WERI-Rb-1 (cell line): ENCODE data around the gene PRSS12.

Experiments used
- DNase-seq: peaks from one replicate; pipeline ENCODE4 v3.0.0-alpha.2; 2020
- H3K27ac ChIP-seq: fragments of 250-450 bp; sonication (Bioruptor Pico); 2 replicates; pipeline ENCODE4 v1.5.1; 2020; ENCODE audit warnings: mild to moderate bottlenecking, moderate library complexity
- H3K27me3 ChIP-seq: fragments of 250-450 bp; sonication (Bioruptor Pico); 2 replicates; pipeline ENCODE4 v1.5.1; 2021; ENCODE audit warnings: mild to moderate bottlenecking, low read depth, moderate library complexity; ENCODE audit not compliant: insufficient read depth, severe bottlenecking
- H3K36me3 ChIP-seq: fragments of 250-450 bp; sonication (Bioruptor Pico); 2 replicates; pipeline ENCODE4 v1.5.1; 2020; ENCODE audit warnings: mild to moderate bottlenecking, moderate library complexity
- H3K4me3 ChIP-seq: 2 replicates; pipeline ENCODE4 v1.5.1; 2011; ENCODE audit warnings: low read depth, mild to moderate bottlenecking, control low read depth, low read length
- H3K9me3 ChIP-seq: fragments of 250-450 bp; sonication (Bioruptor Pico); 2 replicates; pipeline ENCODE4 v1.5.1; 2021; ENCODE audit warnings: mild to moderate bottlenecking, moderate library complexity; ENCODE audit not compliant: severe bottlenecking
- TF ChIP-seq, protein P1 (sequence below): IDR thresholded peaks from 2 replicates; pipeline ENCODE4 v1.5.1; 2011; ENCODE audit warnings: low read depth, mild to moderate bottlenecking, control low read depth, inconsistent platforms, low read length

The PRSS12 gene

DNA sequence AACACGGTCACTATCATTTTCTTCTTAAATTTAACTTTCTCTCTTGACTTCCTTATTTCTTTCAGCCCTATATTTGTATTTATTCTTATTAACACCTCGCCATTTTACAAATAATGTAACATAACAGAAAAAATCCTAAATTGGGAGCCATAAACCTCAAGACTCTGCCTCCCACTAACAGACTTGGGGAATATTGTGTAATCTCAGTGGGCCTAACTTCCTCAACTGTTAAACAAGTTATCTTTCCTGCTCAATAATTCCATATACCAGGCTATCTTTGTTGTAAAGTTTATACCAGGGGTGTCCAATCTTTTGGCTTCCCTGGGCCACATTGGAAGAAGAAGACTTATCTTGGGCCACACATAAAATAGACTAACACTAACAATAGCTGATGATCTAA, 26.2 kb downstream of the PRSS12 start:
- Histone ChIP-seq H3K9me3 (no peaks in the 10 kb centered on the region), H3K36me3 (peaks cover 42% of the 10 kb centered on the region), H3K27ac (no peak overlapping the region), H3K27me3 (no peaks in the 10 kb centered on the region), H3K4me3 (no peak overlapping the region)
- TF ChIP-seq, protein P1, sequence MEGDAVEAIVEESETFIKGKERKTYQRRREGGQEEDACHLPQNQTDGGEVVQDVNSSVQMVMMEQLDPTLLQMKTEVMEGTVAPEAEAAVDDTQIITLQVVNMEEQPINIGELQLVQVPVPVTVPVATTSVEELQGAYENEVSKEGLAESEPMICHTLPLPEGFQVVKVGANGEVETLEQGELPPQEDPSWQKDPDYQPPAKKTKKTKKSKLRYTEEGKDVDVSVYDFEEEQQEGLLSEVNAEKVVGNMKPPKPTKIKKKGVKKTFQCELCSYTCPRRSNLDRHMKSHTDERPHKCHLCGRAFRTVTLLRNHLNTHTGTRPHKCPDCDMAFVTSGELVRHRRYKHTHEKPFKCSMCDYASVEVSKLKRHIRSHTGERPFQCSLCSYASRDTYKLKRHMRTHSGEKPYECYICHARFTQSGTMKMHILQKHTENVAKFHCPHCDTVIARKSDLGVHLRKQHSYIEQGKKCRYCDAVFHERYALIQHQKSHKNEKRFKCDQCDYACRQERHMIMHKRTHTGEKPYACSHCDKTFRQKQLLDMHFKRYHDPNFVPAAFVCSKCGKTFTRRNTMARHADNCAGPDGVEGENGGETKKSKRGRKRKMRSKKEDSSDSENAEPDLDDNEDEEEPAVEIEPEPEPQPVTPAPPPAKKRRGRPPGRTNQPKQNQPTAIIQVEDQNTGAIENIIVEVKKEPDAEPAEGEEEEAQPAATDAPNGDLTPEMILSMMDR: no peak
- no peak for DNase-seq

DNA sequence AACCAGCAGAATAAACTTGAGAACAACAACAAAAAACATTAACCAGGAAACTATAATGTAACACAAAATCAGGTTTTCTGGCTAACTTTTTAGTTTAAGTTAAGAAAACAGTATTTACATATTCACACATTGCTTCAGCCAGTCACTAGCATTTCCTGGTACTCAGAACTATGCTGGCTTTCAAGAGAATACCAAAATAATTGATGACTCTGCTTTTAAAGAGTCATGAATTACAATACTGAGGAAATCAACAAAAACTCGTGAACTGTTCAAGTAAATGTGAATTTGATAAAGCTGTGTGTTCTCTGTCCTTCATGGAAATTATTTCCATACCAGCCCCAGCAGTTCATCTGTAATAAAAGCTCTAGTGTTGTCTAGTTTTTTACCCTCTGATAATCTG, 27.4 kb downstream of the PRSS12 start:
- DNase-seq: no peak
- peaks cover 42% of the 10 kb centered on the region for H3K36me3 ChIP-seq
- no peak overlapping the region for H3K27ac ChIP-seq
- no peak overlapping the region for H3K4me3 ChIP-seq
- H3K9me3 ChIP-seq: no peaks in the 10 kb centered on the region
- TF ChIP-seq, protein P1: no peak
- no peaks in the 10 kb centered on the region for H3K27me3 ChIP-seq

DNA sequence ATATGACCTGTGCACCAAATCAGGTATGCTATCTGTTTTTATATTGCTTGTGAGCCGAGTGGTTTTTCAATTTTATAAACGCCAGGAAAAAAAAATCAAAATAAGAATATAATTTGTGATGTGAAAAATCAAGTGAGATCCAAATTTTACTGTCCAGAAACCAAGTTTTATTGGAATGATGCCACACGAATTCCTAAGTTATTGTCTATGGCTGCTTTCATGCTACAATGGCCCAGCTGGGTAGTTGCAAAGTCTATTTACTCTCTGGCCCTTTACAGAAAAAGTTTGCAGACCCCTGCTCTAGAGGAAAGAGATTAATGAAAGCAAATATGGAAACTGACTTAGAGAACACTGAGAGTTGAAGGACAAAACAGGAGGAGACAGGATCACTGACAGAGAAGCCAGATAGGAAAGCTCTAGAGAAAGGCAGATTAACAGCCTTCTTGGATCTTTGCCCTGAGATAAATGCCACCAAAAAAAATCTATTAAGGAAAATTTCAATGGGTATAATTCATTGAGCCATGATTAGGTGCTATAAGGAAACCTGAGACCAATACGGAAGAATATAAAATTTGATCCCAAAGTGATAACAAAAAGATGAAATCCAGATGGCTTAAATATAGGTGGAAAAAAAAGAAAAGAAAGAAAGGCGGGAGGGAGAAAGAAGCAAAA, 29.8 kb downstream of the PRSS12 start:
- no peak for DNase-seq
- H3K27ac ChIP-seq: no peak overlapping the region
- H3K27me3 ChIP-seq: no peaks in the 10 kb centered on the region
- TF ChIP-seq, protein P1: no peak
- no peak overlapping the region for H3K4me3 ChIP-seq
- no peaks in the 10 kb centered on the region for H3K9me3 ChIP-seq
- peaks cover 42% of the 10 kb centered on the region for H3K36me3 ChIP-seq

DNA sequence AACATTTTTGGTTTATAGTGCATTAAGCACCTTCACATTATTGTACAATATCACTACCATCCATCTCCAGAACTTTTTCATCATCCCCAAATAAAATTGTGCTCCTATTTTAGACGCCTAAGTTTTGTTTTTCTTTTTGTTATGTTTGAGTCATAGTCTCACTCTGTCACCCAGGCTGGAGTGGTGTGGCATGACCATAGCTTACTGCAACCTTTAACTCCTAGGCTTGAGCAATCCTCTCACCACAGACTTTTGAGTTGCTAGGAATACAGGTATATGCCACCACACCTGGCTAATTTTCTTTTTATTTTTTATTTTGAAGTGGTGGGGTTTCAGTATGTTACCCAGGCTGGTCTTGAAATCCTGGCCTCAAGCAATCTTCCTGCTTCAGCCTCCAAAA, 33.9 kb downstream of the PRSS12 start:
- no peak overlapping the region for H3K27ac ChIP-seq
- TF ChIP-seq, protein P1: no peak

DNA sequence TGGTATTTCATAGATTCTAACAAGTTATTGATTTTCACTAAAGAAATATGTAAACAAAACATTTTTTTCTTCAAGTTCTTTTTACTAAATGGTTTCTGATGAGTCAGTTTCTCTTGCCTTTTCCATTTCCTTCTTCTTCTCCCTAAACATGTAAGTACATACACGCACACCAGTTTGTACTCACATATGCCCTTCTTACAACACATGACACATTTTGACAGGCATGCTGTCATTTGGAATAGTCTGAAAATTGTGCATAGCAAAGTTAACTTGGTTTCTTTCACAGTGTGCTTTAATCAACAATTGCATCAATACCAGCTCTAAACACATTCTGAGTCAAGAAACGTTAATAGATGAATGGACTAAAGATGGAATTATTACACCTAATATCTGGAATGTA, 35.1 kb downstream of the PRSS12 start:
- no peak overlapping the region for H3K4me3 ChIP-seq
- TF ChIP-seq, protein P1: no peak
- no peaks in the 10 kb centered on the region for H3K9me3 ChIP-seq
- H3K27ac ChIP-seq: no peak overlapping the region
- H3K36me3 ChIP-seq: peaks cover 63% of the 10 kb centered on the region
- no peaks in the 10 kb centered on the region for H3K27me3 ChIP-seq
- DNase-seq: no peak

More for the DNA sequence above, 33.9 kb downstream of the PRSS12 start:
- Histone ChIP-seq H3K4me3 (no peak overlapping the region), H3K9me3 (no peaks in the 10 kb centered on the region), H3K27me3 (no peaks in the 10 kb centered on the region), H3K36me3 (peaks cover 52% of the 10 kb centered on the region)
- no peak for DNase-seq

DNA sequence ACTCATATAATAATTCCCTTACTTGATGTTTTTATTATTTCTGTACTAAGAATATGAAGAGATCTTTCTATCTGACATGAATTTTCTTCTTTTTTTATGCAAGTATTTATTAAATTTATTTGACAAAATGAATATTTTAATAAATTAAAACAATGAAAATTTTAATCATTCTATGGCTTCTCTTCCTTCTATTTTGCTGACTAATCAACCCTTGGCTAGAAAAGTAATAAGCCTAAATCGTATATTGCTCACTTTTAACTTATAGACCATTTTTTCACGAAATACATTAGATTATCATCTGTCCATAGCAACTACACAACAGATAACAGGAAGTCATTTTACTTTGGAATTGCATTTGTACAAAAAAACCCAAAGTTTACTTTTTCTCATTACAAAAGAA, 38.6 kb downstream of the PRSS12 start:
- Histone ChIP-seq H3K9me3 (no peaks in the 10 kb centered on the region), H3K36me3 (peaks cover 60% of the 10 kb centered on the region), H3K27me3 (no peaks in the 10 kb centered on the region), H3K4me3 (no peak overlapping the region), H3K27ac (no peak overlapping the region)
- TF ChIP-seq, protein P1: no peak
- DNase-seq: no peak
